GM19023 (cell line): ENCODE results near the gene OR52K1.
"Not testable (repeated sequence)": the region's sequence is repeated elsewhere in the genome, so short reads cannot be mapped to it uniquely, and the experiment has no call there.

Experiments
- ATAC-seq: cut with Tn5 transposase; IDR thresholded peaks from one replicate; pipeline ENCODE4 v1.9.1; 2021; ENCODE audit warnings: mild to moderate bottlenecking, moderate library complexity; ENCODE audit not compliant: unreplicated experiment

The OR52K1 gene

DNA sequence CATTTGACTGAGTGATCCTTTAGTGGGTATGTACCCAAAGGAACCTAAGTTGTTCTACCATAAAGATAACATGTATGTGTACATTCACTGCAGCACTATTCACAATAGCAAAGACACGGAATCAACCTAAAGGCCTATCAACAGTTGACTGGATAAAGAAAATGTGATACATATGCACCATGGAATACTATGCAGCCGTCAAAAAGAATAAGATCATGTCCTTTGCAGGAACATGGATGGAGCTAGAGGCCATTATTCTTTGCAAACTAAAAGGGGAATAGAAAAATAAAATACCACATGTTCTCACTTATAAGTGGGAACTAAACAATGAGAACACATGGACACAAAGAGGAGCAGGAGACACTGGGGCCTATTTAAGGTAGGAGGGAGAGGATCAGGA is 9.0 kb downstream of the OR52K1 start:
- not testable (repeated sequence) for ATAC-seq

DNA sequence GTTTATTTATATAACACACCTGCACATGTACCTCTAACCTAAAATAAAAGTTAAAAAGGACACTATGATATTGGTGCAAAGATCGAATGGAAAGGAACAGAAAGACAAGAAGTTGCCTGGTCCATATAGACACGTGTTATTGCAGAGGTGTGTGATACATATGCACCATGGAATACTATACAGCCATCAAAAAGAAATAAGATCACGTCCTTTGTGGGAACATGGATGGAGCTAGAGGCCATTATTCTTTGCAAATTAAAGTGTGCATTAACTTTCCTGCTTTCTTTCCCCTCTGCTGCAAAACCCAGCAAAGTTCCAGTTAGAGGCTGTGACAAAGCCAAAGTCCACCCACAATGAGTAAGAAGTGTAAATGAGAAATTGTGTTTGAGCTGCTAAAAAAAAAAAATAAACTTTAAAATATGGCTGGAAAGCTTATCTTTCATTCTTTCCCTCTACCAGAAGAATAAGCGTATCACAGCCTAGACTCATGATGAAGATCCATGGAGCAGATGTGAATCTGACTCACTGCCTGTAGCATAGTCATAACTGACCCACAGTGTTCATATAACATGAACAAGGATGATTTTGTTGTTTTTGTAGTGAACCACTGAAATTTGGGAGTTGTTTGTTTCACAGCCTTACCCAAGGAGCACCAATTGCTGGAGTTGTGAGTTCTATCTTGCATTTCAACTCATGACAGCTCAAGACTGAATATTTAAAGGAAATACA is 9.6 kb downstream of the OR52K1 start:
- ATAC-seq = no peak

DNA sequence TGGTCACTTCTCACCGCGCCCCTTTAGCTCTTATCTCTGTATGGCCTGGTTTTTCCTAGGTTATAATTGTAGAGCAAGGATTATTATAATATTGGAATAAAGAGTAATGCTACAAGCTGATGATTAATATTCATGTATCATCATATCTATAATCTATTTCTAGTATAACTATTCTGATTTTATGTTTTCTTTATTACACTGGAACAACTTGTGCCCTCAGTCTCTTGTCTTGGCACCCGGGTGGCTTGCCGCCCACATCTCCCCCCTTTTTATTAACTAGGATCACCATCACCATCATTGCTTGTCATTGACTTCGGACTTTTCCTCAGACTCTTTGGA is 11.0 kb downstream of the OR52K1 start:
- no peak for ATAC-seq

DNA sequence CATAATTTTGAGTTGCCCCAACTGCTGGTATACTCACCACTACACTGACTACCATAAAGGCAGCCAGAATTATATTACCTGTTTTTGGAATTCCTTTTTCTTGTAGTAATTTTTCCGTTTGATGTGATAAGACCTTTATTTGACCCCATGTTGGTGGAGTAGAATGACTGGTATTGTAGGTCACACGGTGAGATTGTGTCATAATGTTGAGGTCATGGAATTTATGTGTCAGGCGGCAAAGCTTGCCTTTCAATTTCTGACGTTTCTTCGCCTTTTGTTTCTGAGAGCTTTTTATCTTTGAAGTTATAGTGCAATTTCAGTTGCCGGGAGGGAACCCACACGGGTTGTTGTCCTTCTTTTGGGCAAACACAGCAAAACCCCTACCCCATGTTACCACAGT is 13.0 kb downstream of the OR52K1 start:
- ATAC-seq = no peak

DNA sequence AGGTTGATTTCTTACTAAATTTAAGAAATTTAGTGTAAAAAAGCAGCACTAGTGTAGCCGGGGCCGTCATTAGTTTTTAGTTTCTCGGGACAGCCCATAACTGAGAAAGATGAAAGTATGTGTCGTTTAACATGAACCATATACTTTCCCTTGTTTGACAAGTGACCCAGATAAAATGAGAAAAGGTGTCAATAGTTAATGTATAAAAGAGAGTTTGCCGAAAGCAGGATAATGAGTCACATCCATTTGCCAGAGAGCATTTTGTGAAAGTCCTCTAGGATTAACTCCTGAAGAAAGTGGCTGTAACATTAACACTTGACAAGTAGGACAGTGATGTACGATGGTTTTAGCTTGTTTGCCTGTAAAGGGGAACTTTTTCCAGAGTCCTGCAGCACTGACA is 13.5 kb downstream of the OR52K1 start:
- ATAC-seq = no peak

DNA sequence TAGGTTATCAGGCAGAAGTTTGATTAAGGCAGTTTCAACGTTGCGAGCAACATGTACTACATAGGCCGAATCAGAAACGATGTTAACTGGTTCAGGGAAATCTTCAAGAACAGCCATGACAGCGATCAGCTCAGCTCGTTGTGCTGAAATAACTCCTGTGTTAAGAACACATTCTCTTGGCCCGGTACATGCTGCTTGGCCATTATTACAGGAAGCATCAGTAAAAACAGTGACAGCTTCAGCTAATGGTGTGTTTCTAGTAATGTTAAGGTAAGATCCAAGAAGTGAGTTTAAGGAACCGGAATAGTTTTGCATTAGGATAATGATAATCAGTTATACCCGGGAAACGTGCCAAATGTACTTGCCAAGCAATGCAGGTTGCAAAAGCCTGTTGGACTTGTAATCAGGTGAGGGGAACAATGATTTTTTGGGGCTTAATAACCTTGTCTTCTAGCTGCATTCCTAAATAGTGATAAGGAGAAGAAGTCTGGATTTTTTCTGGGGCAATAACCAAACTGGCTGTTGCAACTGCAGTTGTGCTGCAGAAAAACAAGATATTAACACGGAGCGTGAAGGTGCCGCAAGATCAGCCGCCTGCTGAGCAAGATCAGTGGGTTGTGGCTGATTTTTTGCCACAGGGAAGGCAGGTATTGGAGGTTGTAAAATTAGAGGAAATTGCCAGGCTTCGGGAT is 14.3 kb downstream of the OR52K1 start:
- no peak for ATAC-seq

DNA sequence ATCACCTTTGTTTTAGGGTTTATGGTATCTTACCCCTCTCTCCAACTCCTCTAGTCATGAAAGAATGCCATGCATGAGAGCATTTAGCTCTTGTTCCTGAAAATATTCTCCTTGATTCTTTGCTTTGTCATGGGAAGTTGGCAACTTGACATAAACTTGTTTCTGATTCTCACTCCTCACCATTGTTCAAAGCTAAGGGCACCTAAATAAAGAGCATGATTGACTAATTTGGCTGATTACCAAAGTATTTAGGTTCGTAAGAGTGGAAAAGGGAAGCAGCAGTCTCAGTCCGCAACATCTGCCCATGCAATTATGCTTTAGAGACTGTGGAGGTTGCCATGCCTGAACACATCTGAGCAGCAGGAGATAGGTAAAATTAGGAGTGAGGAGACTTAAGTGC is 26.4 kb downstream of the OR52K1 start:
- no peak for ATAC-seq

DNA sequence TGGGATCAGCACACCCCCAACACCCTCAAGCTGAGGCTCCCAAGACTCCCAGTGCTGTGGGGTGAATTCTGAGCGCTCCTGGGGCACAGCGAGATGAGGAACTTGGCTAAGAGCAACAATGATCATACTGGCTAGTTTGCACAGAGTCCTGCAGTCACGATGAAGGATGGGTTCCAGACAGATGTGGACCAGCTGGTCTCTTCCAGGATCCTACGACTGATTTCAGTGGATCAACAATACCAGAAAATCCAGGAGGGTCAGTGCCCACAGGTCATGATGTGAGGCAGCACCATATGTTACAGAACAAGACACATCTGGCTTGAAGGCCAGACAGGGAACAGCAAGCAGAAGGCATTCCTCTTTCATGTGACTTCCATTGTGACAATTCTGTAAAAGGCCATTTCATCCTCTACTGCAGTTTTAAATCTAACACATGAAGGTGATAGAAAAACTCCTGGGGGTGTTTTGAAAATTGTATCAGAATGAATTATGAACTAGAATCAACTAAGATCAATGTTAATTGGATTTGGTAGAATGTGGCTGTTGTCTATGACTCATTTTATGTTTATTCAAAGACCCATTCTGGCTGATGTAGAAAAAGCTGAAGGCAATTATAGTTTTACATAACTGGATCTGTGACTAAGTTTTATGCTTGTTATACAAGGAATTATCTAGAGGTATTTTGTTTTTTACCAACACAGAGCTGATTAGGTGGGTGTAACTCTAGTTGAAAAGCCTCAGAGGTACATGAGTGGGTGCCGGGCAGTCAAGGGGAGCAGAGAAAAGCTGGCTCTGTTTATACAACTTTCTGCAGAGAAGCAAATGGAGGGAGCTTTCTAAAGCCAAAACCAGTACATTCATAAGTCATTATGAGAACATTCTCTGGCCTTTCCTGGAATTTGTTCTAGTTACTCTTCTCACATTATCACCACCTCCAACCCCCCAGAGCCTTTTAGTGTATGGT is 29.1 kb downstream of the OR52K1 start:
- no peak for ATAC-seq

DNA sequence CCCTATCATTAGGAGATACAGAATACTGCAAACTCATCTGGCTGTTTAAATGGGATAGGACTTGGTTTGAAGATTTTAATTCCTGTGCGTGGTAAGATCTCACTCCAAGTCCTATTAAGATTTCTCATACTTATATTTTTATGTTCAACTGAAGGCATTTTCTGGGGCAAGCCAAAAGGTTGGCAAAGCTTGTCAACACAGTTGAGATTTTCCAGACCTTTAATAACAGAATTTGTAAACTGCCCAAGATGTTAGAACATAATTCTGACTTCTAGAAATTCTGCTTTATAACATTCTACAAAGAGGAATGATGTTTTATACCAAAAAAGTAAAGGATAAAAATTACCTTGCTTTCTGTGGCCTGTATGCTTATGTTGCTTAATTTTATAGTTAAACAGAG is 31.8 kb downstream of the OR52K1 start:
- ATAC-seq = no peak

DNA sequence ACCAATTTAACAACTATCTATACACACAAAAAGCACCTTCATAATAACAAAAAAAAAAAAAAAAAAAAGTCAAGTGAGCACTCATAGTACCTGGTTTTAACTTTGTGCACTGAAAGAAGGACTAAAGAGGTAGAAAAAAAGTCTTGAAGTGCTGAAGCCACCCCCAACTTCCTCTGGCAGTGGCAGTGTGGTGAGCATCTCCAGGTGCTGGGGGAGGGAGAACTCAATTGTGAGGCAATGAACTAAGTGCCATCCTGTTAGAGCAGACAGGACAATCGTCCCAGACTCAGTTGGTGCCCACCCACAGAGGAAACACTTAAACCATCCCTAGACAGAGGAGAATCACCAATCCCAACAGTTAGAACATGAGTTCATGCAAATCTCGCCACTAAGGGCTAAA is 39.9 kb downstream of the OR52K1 start:
- no peak for ATAC-seq

DNA sequence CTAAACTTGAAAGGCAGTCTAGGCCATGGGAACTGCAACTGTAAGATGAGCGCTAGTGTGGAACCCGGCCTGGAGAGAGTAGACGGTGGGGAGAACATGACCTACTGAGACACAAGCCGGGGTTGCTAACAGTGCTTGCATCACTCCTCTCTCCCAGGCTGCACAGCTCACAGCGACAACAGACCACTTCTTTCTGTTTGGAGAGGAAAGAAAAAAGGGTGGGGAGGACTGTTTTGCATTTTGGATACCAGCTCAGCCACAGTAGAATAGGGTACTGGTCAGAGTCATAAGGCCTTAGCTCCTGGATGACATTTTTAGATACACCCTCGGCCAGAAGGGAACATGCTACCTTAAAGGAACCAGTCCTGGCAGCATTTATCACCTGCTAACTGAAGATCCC is 40.3 kb downstream of the OR52K1 start:
- ATAC-seq = no peak

DNA sequence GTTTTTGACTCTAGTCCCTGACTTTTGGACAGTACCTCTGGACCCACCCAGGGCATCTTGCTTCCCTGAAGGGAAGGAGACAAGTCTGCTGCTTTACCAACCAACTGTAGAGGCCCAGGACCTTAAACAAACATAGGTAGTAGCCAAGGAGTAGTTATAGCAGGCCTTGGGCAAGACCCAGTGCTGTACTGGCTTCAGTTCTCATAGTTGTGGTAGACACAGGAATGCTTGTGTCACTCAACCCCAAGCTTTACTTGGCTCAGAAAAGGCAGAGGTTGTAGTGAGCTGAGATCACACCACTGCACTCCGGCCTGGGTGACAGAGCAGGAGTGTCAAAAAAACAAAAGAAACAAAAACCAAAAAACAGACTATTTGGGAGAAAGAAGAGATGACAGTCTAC is 41.2 kb downstream of the OR52K1 start:
- no peak for ATAC-seq

DNA sequence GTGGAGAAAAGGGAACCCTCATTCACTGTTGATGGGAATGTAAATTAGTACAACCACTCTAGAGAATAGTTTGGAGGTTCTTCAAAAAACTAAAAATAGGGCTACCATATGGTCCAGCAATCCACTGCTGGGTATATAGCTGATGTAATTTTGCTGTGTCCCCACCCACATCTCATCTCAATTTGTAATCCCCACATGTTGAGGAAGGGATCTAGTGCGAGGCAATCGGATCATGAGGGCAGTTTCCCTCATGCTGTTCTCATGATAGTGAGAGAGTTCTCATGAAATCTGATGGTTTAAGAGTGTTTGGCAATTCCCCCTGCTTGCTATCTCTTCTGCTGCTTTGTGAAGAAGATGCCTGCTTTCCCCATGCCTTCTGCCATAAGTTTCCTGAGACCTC is 45.5 kb downstream of the OR52K1 start:
- no peak for ATAC-seq

DNA sequence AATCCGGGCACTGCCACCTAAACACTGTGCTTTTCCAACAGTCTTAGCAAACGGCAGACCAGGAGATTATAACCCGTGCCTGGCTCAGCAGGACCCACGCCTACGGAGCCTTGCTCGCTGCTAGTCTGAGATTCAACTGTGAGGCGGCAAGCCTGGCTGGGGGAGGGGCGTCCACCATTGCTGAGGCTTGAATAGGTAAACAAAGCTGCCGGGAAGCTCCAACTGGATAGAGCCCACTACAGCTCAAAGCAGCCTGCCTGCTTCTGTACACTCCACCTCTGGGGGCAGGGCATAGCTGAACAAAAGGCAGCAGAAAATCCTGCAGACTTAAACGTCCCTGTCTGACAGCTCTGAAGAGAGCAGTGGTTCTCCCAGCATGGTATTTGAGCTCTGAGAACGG is 49.2 kb downstream of the OR52K1 start:
- ATAC-seq = not testable (repeated sequence)

DNA sequence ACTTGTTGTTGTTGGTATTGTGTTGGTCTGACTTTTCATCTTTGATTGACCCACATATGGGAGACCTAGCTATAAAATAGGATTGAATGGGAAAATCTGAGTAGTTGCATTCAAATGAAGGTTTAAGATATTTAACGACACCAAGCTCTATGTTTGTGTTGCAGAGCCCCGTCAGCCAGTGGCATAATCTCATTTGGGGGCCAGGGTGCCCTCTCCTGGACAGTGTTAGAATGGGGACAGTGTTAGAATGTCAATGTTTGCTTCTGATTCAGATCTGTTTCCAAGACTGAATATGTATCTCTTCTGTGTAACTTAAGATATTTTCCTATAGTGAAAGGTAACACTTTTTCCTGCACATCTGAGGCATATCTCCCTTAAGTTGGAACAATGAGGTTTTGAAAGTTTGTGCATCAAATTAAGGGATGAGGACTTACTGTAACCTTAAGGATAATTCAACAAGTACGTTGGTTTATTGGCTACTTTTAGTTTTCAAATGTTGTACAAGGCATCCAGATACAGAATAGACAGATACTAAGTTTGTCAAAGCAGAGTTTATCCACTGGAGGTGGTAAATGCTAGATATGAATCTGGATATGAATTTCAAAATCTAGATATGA is 57.3 kb downstream of the OR52K1 start:
- no peak for ATAC-seq

DNA sequence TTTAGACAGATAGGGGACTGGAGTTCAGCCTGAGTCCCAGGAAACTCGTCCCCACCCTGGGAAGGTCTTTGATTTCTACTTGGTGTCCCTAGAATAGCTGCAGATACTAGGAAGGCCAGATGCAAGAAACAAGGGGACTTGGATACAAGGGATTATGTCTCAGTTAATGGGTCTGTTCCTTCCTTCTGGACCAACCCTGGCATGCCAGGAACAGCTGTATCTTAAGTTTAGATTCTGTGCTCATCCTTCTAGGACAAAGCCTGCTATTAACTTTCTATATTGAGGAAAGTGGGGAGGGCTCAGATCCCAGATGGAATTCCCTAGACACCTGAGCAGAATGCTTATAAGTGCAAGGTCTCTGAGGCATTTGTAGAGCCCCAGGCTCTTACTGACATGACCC is 58.6 kb downstream of the OR52K1 start:
- ATAC-seq = no peak
